GM10248 (cell line): Measurements from ENCODE around the gene NEMF.

Experiments
- CTCF ChIA-PET: fragments of 300-600 bp; sonication (Branson Sonifier 250); formaldehyde crosslinking; extraction: SDS; loops from one replicate; lab custom pipeline; 2021; ENCODE audit warnings: antibody characterized with exemption; lab: Yijun Ruan, JAX
- POLR2A ChIA-PET: fragments of 350-650 bp; sonication (Branson Sonifier 250); formaldehyde crosslinking; extraction: SDS; loops from one replicate; lab custom pipeline; 2020; ENCODE audit warnings: antibody characterized with exemption; lab: Yijun Ruan, JAX
- DNase-seq: peaks from one replicate; pipeline ENCODE4 v3.0.0; 2012; ENCODE audit errors: extremely low spot score
- CTCF ChIP-seq: IDR thresholded peaks from 2 replicates; pipeline ENCODE4 v1.5.1; 2012; ENCODE audit warnings: mild to moderate bottlenecking, low read depth; ENCODE audit errors: extremely low read depth, missing control alignments, control extremely low read depth

Gene NEMF

GRCh38 chr14:49858383-49858782, 5.8 kb upstream of the NEMF start:
- DNase-seq, result no peak
- no peak for TF ChIP-seq CTCF
- ChIA-PET CTCF (interaction anchor here (0.7 to 4.7 kb wide), 3 partner anchors 12 to 203 kb away, joined by 3 to 21 read pairs (median 3); no protein-coding TSS in a partner anchor), POLR2A (no interaction called here)

GRCh38 chr14:49857427-49858003, 4.9 kb upstream of the NEMF start:
- ChIA-PET POLR2A (interaction anchor here (0.5 kb wide), 1 partner anchor 146 kb away, joined by 3 read pairs; no protein-coding TSS in a partner anchor), CTCF (interaction anchor here (1.9 to 4.7 kb wide), 2 partner anchors 11 to 223 kb away, joined by 5 to 21 read pairs; partner anchors contain the start of gene DNAAF2)
- TF ChIP-seq CTCF, result no peak
- no peak for DNase-seq

- ChIA-PET POLR2A (no interaction called here), CTCF (interaction anchor here (0.6 to 8.8 kb wide), 19 partner anchors 7 to 392 kb away, joined by 3 to 226 read pairs (median 4); partner anchors contain the start of gene DNAAF2)
- peak; percentile 65 for DNase-seq
- TF ChIP-seq CTCF, result peak; percentile 49
Observed at GRCh38 chr14:49853572-49854375, 1.2 kb upstream of the NEMF start.

GRCh38 chr14:49853158-49853477, 530 bp upstream of the NEMF start:
- POLR2A ChIA-PET, result interaction anchor here (0.8 to 1.8 kb wide), 2 partner anchors 9 to 15 kb away, joined by 3 to 13 read pairs; no protein-coding TSS in a partner anchor
- CTCF ChIA-PET, result interaction anchor here (0.7 to 8.8 kb wide), 29 partner anchors 8 to 491 kb away, joined by 3 to 226 read pairs (median 4); partner anchors contain the start of genes DNAAF2 and KLHDC2
- no peak for DNase-seq
- peak; percentile 22 for TF ChIP-seq CTCF

GRCh38 chr14:49851813-49852212, 775 bp downstream of the NEMF start:
- ChIA-PET POLR2A (interaction anchor here (1.8 kb wide), 1 partner anchor 11 kb away, joined by 13 read pairs; no protein-coding TSS in a partner anchor), CTCF (interaction anchor here (0.8 to 8.8 kb wide), 32 partner anchors 9 to 680 kb away, joined by 3 to 226 read pairs (median 5); partner anchors contain the start of genes DNAAF2, KLHDC2, MAP4K5 and MGAT2)
- no peak for DNase-seq
- no peak for TF ChIP-seq CTCF

- DNase-seq, result no peak
- CTCF ChIA-PET, result interaction anchor here (1.0 to 8.8 kb wide), 3 partner anchors 16 to 68 kb away, joined by 3 to 226 read pairs (median 4); no protein-coding TSS in a partner anchor
- POLR2A ChIA-PET, result no interaction called here
- TF ChIP-seq CTCF, result no peak
Observed at GRCh38 chr14:49849213-49849847, 3.3 kb downstream of the NEMF start.
